Endothelial cell of umbilical vein (primary cell): ENCODE results near the gene NSD2. TPM values are rescaled to one million over a fixed set of nuclear protein-coding genes. Genes with fewer than 3 reads are reported as not detected.

Source experiments
- BruUV-seq: library from RNA; stranded (reverse); fragments of 400-500 nt; replicated peaks from 2 replicates; lab custom pipeline; 2021; lab: Mats Ljungman, UMichigan
- CTCF ChIA-PET: fragments of 300-600, 350-600 bp; sonication (Branson Sonifier 250); formaldehyde crosslinking; loops from one replicate; lab custom pipeline; 2021; ENCODE audit warnings: antibody characterized with exemption, inconsistent platforms; lab: Charles Lee
- POLR2A ChIA-PET: fragments of 300-600, 350-600 bp; sonication (Branson Sonifier 250); formaldehyde crosslinking; loops from one replicate; lab custom pipeline; 2021; ENCODE audit warnings: antibody characterized with exemption, inconsistent platforms; lab: Charles Lee
- DNase-seq: peaks from one replicate; pipeline ENCODE4 v3.0.0-alpha.2; 2011; ENCODE audit warnings: low read depth, low spot score
- FAIRE-seq: peaks from 2 replicates; lab custom pipeline; 2011; peaks lifted over from hg19 to GRCh38; lab: Jason Lieb, UNC
- H2AFZ ChIP-seq: 2 replicates; pipeline ENCODE4 v1.6.0; 2012; ENCODE audit warnings: low read depth, low read length, control low read depth, inconsistent platforms
- H3K27ac ChIP-seq: 2 replicates; pipeline ENCODE4 v1.5.1; 2011; ENCODE audit warnings: low read depth, mild to moderate bottlenecking, control low read depth, low read length, moderate library complexity; ENCODE audit not compliant: insufficient read depth
- H3K27me3 ChIP-seq, 2 experiments: 2 replicates each; pipeline versions ENCODE4 v1.6.0 to v1.6.1; 2011; ENCODE audit warnings: low read length in 2 of 2, mixed read lengths in 1 of 2; ENCODE audit not compliant: control insufficient read depth in 2 of 2, insufficient read depth in 2 of 2
- H3K36me3 ChIP-seq, 2 experiments: 2 replicates in 1 of 2; 3 replicates in 1 of 2; pipeline ENCODE4 v1.5.1; 2011; ENCODE audit warnings: low read length in 2 of 2, mild to moderate bottlenecking in 1 of 2, moderate library complexity in 1 of 2; ENCODE audit not compliant: control insufficient read depth in 2 of 2, insufficient read depth in 2 of 2; ENCODE audit errors: extremely low read depth in 1 of 2
- H3K4me1 ChIP-seq: 3 replicates; pipeline ENCODE4 v1.5.1; 2011; ENCODE audit warnings: mild to moderate bottlenecking, low read length; ENCODE audit not compliant: control insufficient read depth, insufficient read depth; ENCODE audit errors: extremely low read depth
- H3K4me2 ChIP-seq: 2 replicates; pipeline ENCODE4 v1.6.1; 2011; ENCODE audit warnings: low read length, control low read depth, mixed read lengths; ENCODE audit not compliant: insufficient read depth
- H3K4me3 ChIP-seq, 3 experiments: fragments of 200-600 bp in 1 of 3; sonication (generic), shearing (Covaris generic) in 1 of 3; replicated peaks in 1 of 3; 2 replicates each; pipeline ENCODE4 v1.5.1; 2011 to 2016; ENCODE audit warnings: control low read depth in 3 of 3, low read length in 3 of 3, mild to moderate bottlenecking in 2 of 3, inconsistent platforms in 1 of 3, low read depth in 1 of 3, moderate library complexity in 1 of 3; ENCODE audit not compliant: insufficient read depth in 1 of 3
- H3K79me2 ChIP-seq: 2 replicates; pipeline ENCODE4 v1.6.0; 2012; ENCODE audit warnings: low read length, inconsistent platforms; ENCODE audit not compliant: control insufficient read depth, insufficient read depth
- H3K9ac ChIP-seq: replicated peaks from 2 replicates; pipeline ENCODE3; 2011; ENCODE audit warnings: low read length, control low read depth; ENCODE audit not compliant: insufficient read depth; ENCODE audit errors: extremely low read depth
- H3K9me1 ChIP-seq: replicated peaks from 3 replicates; pipeline ENCODE4 v1.6.0; 2011; ENCODE audit warnings: mild to moderate bottlenecking, low read length; ENCODE audit not compliant: control insufficient read depth, insufficient read depth; ENCODE audit errors: extremely low read depth
- H3K9me3 ChIP-seq: replicated peaks from 2 replicates; pipeline ENCODE4 v1.5.1; 2012; ENCODE audit warnings: low read length, inconsistent platforms; ENCODE audit not compliant: control insufficient read depth, insufficient read depth
- H4K20me1 ChIP-seq: replicated peaks from 2 replicates; pipeline ENCODE3; 2011; ENCODE audit warnings: mild to moderate bottlenecking, low read length; ENCODE audit not compliant: control insufficient read depth, insufficient read depth; ENCODE audit errors: extremely low read depth
- CTCF ChIP-seq, 2 donors: IDR thresholded peaks; 1 replicate in 1 of 2; 2 replicates in 1 of 2; pipeline ENCODE4 v1.5.1; 2011; ENCODE audit warnings: low read length in 2 of 2, mild to moderate bottlenecking in 2 of 2, moderate library complexity in 2 of 2, control low read depth in 1 of 2, inconsistent platforms in 1 of 2, low read depth in 1 of 2; ENCODE audit not compliant: insufficient read depth in 1 of 2; ENCODE audit errors: extremely low read depth in 1 of 2
- EZH2 ChIP-seq: IDR thresholded peaks from 2 replicates; pipeline ENCODE4 v1.6.1; 2012; ENCODE audit warnings: borderline replicate concordance, low read depth, mild to moderate bottlenecking, moderate library complexity, low read length, inconsistent platforms; ENCODE audit not compliant: severe bottlenecking
- FOS ChIP-seq: IDR thresholded peaks from 2 replicates; pipeline ENCODE4 v1.6.1; 2011; ENCODE audit warnings: mild to moderate bottlenecking, low read length, moderate library complexity, borderline replicate concordance; ENCODE audit not compliant: insufficient read depth
- GATA2 ChIP-seq: IDR thresholded peaks from 2 replicates; pipeline ENCODE4 v1.7.0; 2011; ENCODE audit warnings: low read depth, mild to moderate bottlenecking, moderate library complexity, mixed read lengths, low read length; ENCODE audit not compliant: insufficient read length, insufficient read depth
- JUN ChIP-seq: IDR thresholded peaks from 2 replicates; pipeline ENCODE4 v1.6.1; 2011; ENCODE audit warnings: borderline replicate concordance, low read depth; ENCODE audit not compliant: insufficient read length, insufficient read depth
- MAX ChIP-seq: IDR thresholded peaks from 2 replicates; pipeline ENCODE4 v1.6.1; 2011; ENCODE audit not compliant: insufficient read depth, insufficient read length
- MYC ChIP-seq: IDR thresholded peaks from one replicate; pipeline ENCODE4 v1.6.1; 2011; ENCODE audit warnings: mild to moderate bottlenecking, low read depth, low read length
- POLR2A ChIP-seq: IDR thresholded peaks from 2 replicates; pipeline ENCODE4 v1.6.1; 2012; ENCODE audit warnings: low read depth, mild to moderate bottlenecking, control low read depth, low read length
- POLR2AphosphoS5 ChIP-seq: IDR thresholded peaks from 2 replicates; pipeline ENCODE4 v1.6.1; 2012; ENCODE audit warnings: low read depth, mild to moderate bottlenecking, control low read depth, low read length, moderate library complexity; ENCODE audit not compliant: insufficient read depth
- dilution Hi-C: fragments of 300-500 bp; cut with MboI; formaldehyde crosslinking; loops from one replicate; pipeline ENCODE4 v1.15.0; 2019; ENCODE audit warnings: low sequenced_read_pairs; ENCODE audit not compliant: extremely low pct_ligation_motif_present
- intact Hi-C: fragments of 100-400 bp; cut with micrococcal nuclease; formaldehyde crosslinking; loops from one replicate; pipeline ENCODE4 v1.10.0; 2022
- polyA plus RNA-seq, 4 experiments: library from polyadenylated mRNA; depleted of rRNA in 3 of 4; stranded (reverse) in 3 of 4; unstranded in 1 of 4; fragments of >200 nt; gene quantifications; 2 replicates each; pipeline versions ENCODE4 v1.2.1 to v1.2.3, GENCODE V29; 2011 to 2012; ENCODE audit warnings: missing spikeins in 1 of 4
- total RNA-seq: library from RNA; stranded (reverse); gene quantifications from 2 replicates; pipeline ENCODE4 v1.2.3, GENCODE V29; 2021

NSD2 gene
- total and polyA plus RNA-seq, 2 donors (not counting 3 experiments of a cell fraction or from before 2014, with no cell fraction given) = 31.3 to 171 TPM

GRCh38 chr4:1890979-1891570 lies 19.9 kb downstream of the NSD2 start:
- Histone ChIP-seq H3K4me3 (no peak overlapping the region), H3K4me1 (peaks cover 5% of the 10 kb centered on the region), H4K20me1 (no peaks in the 10 kb centered on the region), H3K36me3 (peaks cover 0 to 2% of the 10 kb centered on the region in 2 experiments), H3K27ac (no peak overlapping the region), H3K79me2 (peaks cover 99% of the 10 kb centered on the region), H3K4me2 (no peak overlapping the region), H3K9ac (no peak overlapping the region), H3K9me1 (no peaks in the 10 kb centered on the region), H3K27me3 (no peaks in the 10 kb centered on the region), H2AFZ (no peak overlapping the region), H3K9me3 (no peaks in the 10 kb centered on the region)
- FAIRE-seq (no peak), DNase-seq (no peak)
- TF ChIP-seq FOS = no peak
- TF ChIP-seq GATA2 = no peak
- TF ChIP-seq MYC = no peak
- no peak for TF ChIP-seq JUN
- TF ChIP-seq CTCF (IDR thresholded peaks at IDR 0.05; ENCODE audit: extremely low read depth in 1 of 2, insufficient read depth in 1 of 2, low read depth in 1 of 2, low read length in 2 of 2) = no peak
- no peak for TF ChIP-seq EZH2
- TF ChIP-seq POLR2A = no peak
- no peak for TF ChIP-seq POLR2AphosphoS5
- no peak for TF ChIP-seq MAX
- no TSS peak for BruUV-seq
- dilution Hi-C loops (no loop called here), intact Hi-C loops (no loop called here)
- CTCF ChIA-PET = no interaction called here
- POLR2A ChIA-PET = no interaction called here
